KG1 (cell line): ENCODE data around the gene TESK2.

Source experiments
- DNase-seq: peaks from one replicate; lab custom pipeline; 2025; lab: John Stamatoyannopoulos, UW

Gene TESK2

DNA sequence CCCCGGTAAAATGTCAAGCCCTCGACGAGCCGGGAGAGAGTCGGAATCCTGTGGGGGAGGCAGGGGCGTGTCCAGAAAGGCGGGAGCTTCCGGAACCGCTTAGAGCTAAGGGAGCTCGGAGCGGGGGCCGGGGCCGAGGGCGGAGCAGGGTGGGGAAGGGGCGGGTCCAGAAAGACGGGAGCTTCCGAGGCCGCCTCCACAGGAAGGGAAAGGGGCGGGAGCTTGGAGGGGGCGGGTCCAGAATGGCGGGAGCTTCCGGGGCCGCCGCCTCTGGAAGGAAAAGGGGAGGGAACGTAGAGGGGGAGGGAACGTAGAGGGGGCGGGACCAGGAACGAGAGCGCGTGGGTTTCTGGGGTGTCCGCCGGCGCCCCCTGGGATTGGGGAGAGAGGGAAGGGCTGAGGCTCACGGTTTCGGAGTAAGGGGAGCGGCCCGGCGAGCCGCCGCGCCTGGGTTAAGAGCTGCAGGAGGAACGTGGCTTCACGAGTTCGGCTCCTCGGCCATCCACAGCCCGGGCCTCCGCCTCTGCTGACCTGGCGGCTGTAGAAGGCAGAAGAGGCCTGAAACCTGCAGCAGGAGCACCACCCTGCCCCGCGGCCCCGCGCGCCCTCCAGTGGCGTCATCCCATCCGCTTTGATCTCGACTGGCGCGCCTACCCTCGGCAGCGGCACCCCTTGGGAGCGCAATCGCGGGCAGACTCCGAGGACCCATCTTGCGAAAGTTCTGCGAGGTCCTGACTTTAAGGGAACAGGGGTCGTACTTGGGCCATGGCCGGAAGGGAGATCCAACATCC, 187.2 kb downstream of the TESK2 start:
- DNase-seq, result peak; percentile 95

DNA sequence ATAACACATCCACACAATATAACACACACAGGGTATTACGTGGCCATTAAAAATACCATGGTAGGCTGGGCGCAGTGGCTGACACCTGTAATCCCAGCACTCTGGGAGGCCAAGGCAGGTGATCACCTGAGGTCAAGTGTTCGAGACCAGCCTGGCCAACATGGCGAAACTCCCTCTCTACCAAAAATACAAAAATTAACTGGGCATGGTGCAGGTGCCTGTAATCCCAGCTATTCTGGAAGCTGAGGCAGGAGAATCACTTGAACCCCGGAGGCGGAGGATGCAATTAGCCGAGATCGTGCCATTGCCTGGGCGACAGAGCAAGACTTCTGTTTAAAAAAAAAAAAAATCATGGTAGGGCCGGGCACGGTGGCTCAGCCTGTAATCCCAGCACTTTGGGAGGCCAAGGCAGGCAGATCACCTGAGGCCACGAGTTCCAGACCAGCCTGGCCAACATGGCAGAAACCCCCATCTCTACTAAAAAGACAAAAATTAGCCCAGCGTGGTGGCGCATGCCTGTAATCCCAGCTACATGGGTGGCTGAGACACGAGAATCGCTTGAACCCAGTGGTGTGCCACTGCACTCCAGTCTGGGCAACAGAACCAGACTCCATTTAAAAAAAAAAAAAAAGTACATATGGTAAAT, 188.3 kb downstream of the TESK2 start:
- DNase-seq, result no peak

DNA sequence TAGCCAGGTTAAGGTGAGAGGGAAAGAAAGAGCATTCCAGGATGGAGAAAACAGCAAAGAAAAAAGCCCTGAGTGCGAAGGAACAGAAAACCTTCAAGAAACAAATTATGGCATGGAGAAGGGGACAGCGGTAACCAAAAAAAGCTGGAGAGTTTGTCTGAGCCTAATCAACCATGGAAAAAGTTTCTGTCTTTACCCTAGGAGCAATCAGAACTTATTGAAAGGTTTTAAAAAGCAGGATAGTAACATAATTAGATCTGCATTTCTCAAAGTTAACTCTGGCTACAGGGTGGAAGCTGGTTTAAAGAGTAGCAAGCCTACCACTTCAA, 190.3 kb downstream of the TESK2 start:
- no peak for DNase-seq

DNA sequence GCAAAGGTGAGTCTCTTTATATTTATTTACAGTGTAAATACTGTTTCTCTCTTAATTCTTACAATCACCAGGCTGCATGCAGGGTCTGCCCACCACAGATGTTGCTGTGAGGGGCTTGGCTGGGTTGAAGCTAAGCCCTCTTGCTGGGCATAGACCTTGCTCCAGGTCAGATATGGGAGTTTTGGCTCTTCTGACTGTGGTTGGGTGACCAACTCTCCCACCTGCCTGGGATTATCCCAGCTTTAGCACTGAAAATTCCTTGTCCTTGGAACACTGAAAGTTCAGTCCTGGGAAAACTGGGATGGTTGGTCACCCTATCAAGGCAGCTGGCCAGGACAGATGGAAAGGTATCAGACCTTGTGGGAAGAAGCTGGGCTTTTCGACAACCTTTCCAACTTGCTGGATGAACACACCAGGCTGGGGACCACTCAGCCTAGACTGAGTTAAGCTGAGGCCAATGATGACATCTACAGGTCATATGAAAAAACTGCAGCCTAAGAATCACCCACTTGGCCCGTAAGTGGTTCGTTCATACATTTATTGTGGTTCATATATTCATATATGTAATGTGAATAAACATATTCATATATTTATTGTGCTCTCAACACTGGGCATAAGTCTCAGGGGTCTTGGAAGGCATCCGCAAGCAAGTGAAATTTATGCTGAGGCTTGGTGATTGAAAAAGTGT, 190.8 kb downstream of the TESK2 start:
- DNase-seq, result peak; percentile 27

DNA sequence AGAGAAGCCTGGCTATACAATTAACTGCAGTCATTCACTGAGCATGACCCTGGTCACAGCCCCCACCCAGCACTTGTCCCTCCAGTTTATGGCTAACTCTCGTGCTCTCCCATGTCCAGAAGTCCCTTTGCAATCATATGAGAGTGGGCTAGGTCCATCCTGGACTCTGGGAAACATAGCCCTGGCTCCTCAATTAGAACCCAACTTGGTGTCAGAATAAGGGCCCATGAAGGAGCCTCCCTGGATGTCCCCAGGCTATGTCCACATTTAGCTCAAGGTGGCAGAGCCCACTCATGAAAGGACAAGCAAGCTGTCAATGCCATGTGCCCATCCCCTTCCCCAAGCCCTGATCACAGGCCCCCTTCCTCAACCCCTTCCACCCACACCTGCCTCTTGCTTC, 191.7 kb downstream of the TESK2 start:
- no peak for DNase-seq

DNA sequence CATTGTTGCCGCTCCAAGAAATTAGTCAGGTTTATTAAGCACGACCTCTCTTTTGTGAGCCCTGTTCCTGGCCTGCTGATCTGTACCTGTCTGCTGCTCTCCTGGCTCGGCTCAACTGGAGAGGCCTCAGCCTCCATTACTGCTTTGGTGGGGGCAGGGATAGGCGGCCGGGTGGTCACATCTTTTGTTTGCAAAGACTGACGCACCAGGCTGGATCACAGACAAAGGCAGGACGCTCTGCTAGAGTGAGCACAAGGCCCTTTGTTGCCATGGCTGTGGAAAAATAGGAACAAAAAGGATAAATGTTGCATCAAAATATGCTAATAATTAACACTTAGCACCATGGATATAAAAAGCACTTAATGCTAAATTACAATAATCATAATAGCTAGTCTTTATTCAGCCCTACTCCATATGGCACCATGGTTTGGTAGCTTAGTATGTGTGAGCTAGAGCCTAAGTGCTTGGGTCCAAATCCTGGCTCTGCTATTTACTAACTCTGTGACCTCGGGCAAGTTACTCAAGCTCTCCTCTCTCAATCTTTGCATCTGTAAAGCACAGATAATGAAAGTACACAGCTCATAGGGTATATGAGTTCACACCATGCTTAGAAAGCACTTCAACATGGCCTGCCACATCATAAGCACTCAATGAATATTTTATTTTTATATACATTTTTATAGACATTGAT, 193.2 kb downstream of the TESK2 start:
- DNase-seq, result no peak
